H1 (cell line): ENCODE measurements around the gene ARID2. TPM values are rescaled to one million over a fixed set of nuclear protein-coding genes. Genes with fewer than 3 reads are reported as not detected.

Experiments used
- CTCF ChIA-PET: fragments of 300-600 bp; sonication (Branson Sonifier 250); formaldehyde crosslinking; loops from one replicate; lab custom pipeline; 2021; ENCODE audit not compliant: partially characterized antibody; lab: Charles Lee
- POLR2A ChIA-PET: fragments of 300-600 bp; sonication (Branson Sonifier 250); formaldehyde crosslinking; loops from one replicate; lab custom pipeline; 2021; ENCODE audit warnings: inconsistent platforms; ENCODE audit not compliant: partially characterized antibody; lab: Charles Lee
- DNase-seq, 2 experiments: peaks; one replicate each; pipeline versions ENCODE4 v3.0.0 to v3.0.0-alpha.2; 2010 to 2022; ENCODE audit warnings: low spot score in 2 of 2, low read depth in 1 of 2, mixed read lengths in 1 of 2
- FAIRE-seq: peaks from 2 replicates; lab custom pipeline; 2011; peaks lifted over from hg19 to GRCh38; lab: Jason Lieb, UNC
- H2AFZ ChIP-seq: 2 replicates; pipeline ENCODE4 v1.8.1; 2012; ENCODE audit warnings: low read length, inconsistent platforms
- H2AK5ac ChIP-seq: 2 replicates; pipeline ENCODE4 v1.6.1; 2013; ENCODE audit warnings: low read depth, low read length
- H2BK120ac ChIP-seq: replicated peaks from 2 replicates; pipeline ENCODE3; 2013; ENCODE audit warnings: low read depth, low read length, inconsistent platforms
- H2BK12ac ChIP-seq: 2 replicates; pipeline ENCODE4 v1.6.1; 2013; ENCODE audit warnings: low read depth, low read length
- H2BK15ac ChIP-seq: 2 replicates; pipeline ENCODE4 v1.6.1; 2013; ENCODE audit warnings: low read length
- H2BK20ac ChIP-seq: 2 replicates; pipeline ENCODE4 v1.6.1; 2013; ENCODE audit warnings: low read length
- H2BK5ac ChIP-seq: 2 replicates; pipeline ENCODE4 v1.6.1; 2013; ENCODE audit warnings: low read depth, low read length
- H3K14ac ChIP-seq: 2 replicates; pipeline ENCODE4 v1.6.1; 2013; ENCODE audit warnings: inconsistent platforms; ENCODE audit not compliant: insufficient read length
- H3K18ac ChIP-seq: 2 replicates; pipeline ENCODE4 v1.6.1; 2013; ENCODE audit warnings: low read length; ENCODE audit errors: extremely low read depth
- H3K23ac ChIP-seq: 2 replicates; pipeline ENCODE4 v1.6.1; 2013; ENCODE audit warnings: inconsistent platforms; ENCODE audit not compliant: insufficient read length
- H3K23me2 ChIP-seq: 2 replicates; pipeline ENCODE4 v1.6.1; 2013; ENCODE audit warnings: low read depth, low read length
- H3K27ac ChIP-seq: 2 replicates; pipeline ENCODE4 v1.6.1; 2011; ENCODE audit warnings: low read depth, low read length, inconsistent platforms
- H3K27me3 ChIP-seq, 4 experiments: replicated peaks in 1 of 4; 1 replicate in 1 of 4; 2 replicates in 3 of 4; pipeline versions ENCODE4 v1.6.1 to v1.8.1; 2011 to 2013; ENCODE audit warnings: low read length in 3 of 4, mild to moderate bottlenecking in 3 of 4, inconsistent platforms in 2 of 4, mixed read lengths in 2 of 4, moderate library complexity in 1 of 4; ENCODE audit not compliant: control insufficient read depth in 3 of 4, insufficient read depth in 3 of 4; ENCODE audit errors: extremely low read depth in 1 of 4
- H3K36me3 ChIP-seq, 4 experiments: 2 replicates each; pipeline versions ENCODE4 v1.6.1 to v1.8.1; 2011 to 2013; ENCODE audit warnings: mild to moderate bottlenecking in 4 of 4, low read length in 3 of 4, moderate library complexity in 2 of 4, control low read depth in 1 of 4, inconsistent platforms in 1 of 4; ENCODE audit not compliant: insufficient read depth in 4 of 4, control insufficient read depth in 2 of 4
- H3K4ac ChIP-seq: replicated peaks from 2 replicates; pipeline ENCODE3; 2013; ENCODE audit warnings: low read length, low read depth, mixed read lengths, inconsistent platforms; ENCODE audit not compliant: insufficient read length
- H3K4me1 ChIP-seq, 4 experiments: replicated peaks in 1 of 4; 1 replicate in 1 of 4; 2 replicates in 3 of 4; pipeline versions ENCODE4 v1.6.1 to v1.8.1; 2011 to 2013; ENCODE audit warnings: low read length in 3 of 4, inconsistent platforms in 2 of 4, mixed read lengths in 1 of 4; ENCODE audit not compliant: insufficient read depth in 4 of 4, control insufficient read depth in 3 of 4
- H3K4me2 ChIP-seq, 2 experiments: 2 replicates each; pipeline versions ENCODE4 v1.6.1 to v1.8.1; 2011 to 2013; ENCODE audit warnings: low read depth in 2 of 2, low read length in 2 of 2, control low read depth in 1 of 2, inconsistent platforms in 1 of 2, mild to moderate bottlenecking in 1 of 2; ENCODE audit not compliant: insufficient read depth in 1 of 2
- H3K4me3 ChIP-seq, 4 experiments: fragments of 200-600, 300-600 bp in 1 of 4; sonication (generic), shearing (Covaris generic), sonication (Bioruptor Twin) in 1 of 4; 2 replicates each; pipeline versions ENCODE4 v1.5.1 to v1.8.1; 2011 to 2016; ENCODE audit warnings: low read length in 4 of 4, low read depth in 3 of 4, control low read depth in 2 of 4, inconsistent platforms in 2 of 4, mild to moderate bottlenecking in 2 of 4, mixed read lengths in 1 of 4, moderate library complexity in 1 of 4; ENCODE audit not compliant: insufficient read depth in 2 of 4; ENCODE audit errors: extremely low read depth in 1 of 4
- H3K56ac ChIP-seq: replicated peaks from 2 replicates; pipeline ENCODE3; 2013; ENCODE audit warnings: low read depth, mild to moderate bottlenecking, mixed read lengths, low read length, inconsistent platforms; ENCODE audit not compliant: insufficient read length
- H3K79me1 ChIP-seq: 2 replicates; pipeline ENCODE4 v1.6.1; 2013; ENCODE audit warnings: low read depth, low read length, control low read depth
- H3K79me2 ChIP-seq, 2 experiments: 2 replicates each; pipeline versions ENCODE4 v1.6.1 to v1.8.1; 2012 to 2013; ENCODE audit warnings: low read length in 2 of 2, mild to moderate bottlenecking in 2 of 2, inconsistent platforms in 1 of 2; ENCODE audit not compliant: insufficient read depth in 2 of 2, control insufficient read depth in 1 of 2
- H3K9ac ChIP-seq, 4 experiments: replicated peaks in 1 of 4; 1 replicate in 1 of 4; 2 replicates in 3 of 4; pipeline versions ENCODE4 v1.6.1 to v1.8.1; 2011 to 2013; ENCODE audit warnings: low read depth in 3 of 4, low read length in 3 of 4, control low read depth in 2 of 4, mild to moderate bottlenecking in 2 of 4, moderate library complexity in 2 of 4, inconsistent platforms in 1 of 4; ENCODE audit errors: extremely low read depth in 1 of 4
- H3K9me3 ChIP-seq, 2 experiments: 2 replicates each; pipeline versions ENCODE4 v1.6.1 to v1.8.1; 2012 to 2013; ENCODE audit warnings: mild to moderate bottlenecking in 2 of 2, moderate library complexity in 2 of 2, control low read depth in 1 of 2, inconsistent platforms in 1 of 2, low read depth in 1 of 2, low read length in 1 of 2, mixed read lengths in 1 of 2; ENCODE audit not compliant: insufficient read depth in 2 of 2
- H4K20me1 ChIP-seq, 2 experiments: replicated peaks in 1 of 2; 2 replicates each; pipeline versions ENCODE3 to v1.8.1; 2011 to 2013; ENCODE audit warnings: inconsistent platforms in 2 of 2, low read length in 2 of 2, mild to moderate bottlenecking in 1 of 2; ENCODE audit not compliant: insufficient read depth in 2 of 2, control insufficient read depth in 1 of 2
- H4K5ac ChIP-seq: 2 replicates; pipeline ENCODE4 v1.6.1; 2013; ENCODE audit warnings: low read length, low read depth, mixed read lengths, inconsistent platforms; ENCODE audit not compliant: insufficient read length
- H4K8ac ChIP-seq: 2 replicates; pipeline ENCODE4 v1.8.0; 2013; ENCODE audit warnings: mild to moderate bottlenecking, moderate library complexity, low read length, inconsistent platforms; ENCODE audit not compliant: insufficient read depth; ENCODE audit errors: extremely low read depth
- H4K91ac ChIP-seq: replicated peaks from 2 replicates; pipeline ENCODE3; 2013; ENCODE audit warnings: low read length, mixed read lengths, inconsistent platforms; ENCODE audit not compliant: insufficient read length
- BRCA1 ChIP-seq: IDR thresholded peaks from 2 replicates; pipeline ENCODE4 v1.6.1; 2012; ENCODE audit warnings: low read depth, low read length, improper control_type of control experiment
- CHD1 ChIP-seq: IDR thresholded peaks from 2 replicates; pipeline ENCODE4 v1.6.1; 2012; ENCODE audit warnings: low read depth, low read length, improper control_type of control experiment
- E2F6 ChIP-seq: IDR thresholded peaks from 2 replicates; pipeline ENCODE4 v1.6.1; 2012; ENCODE audit warnings: inconsistent platforms
- FOSL1 ChIP-seq: IDR thresholded peaks from 2 replicates; pipeline ENCODE4 v1.6.1; 2011; ENCODE audit warnings: mild to moderate bottlenecking, low read depth, low read length, moderate library complexity; ENCODE audit not compliant: insufficient read depth
- MAFK ChIP-seq: IDR thresholded peaks from 2 replicates; pipeline ENCODE4 v1.6.1; 2012; ENCODE audit warnings: low read depth, mild to moderate bottlenecking, improper control_type of control experiment, low read length
- NANOG ChIP-seq: IDR thresholded peaks from 2 replicates; pipeline ENCODE4 v1.6.1; 2011; ENCODE audit warnings: low read length, low read depth, mild to moderate bottlenecking, inconsistent platforms; ENCODE audit not compliant: insufficient read depth, poor library complexity, severe bottlenecking
- SAP30 ChIP-seq: fragments of 300-600 bp; sonication (generic); IDR thresholded peaks from 2 replicates; pipeline ENCODE4 v1.7.1; 2012; ENCODE audit warnings: low read length, moderate library complexity, mild to moderate bottlenecking, inconsistent platforms; ENCODE audit not compliant: insufficient read depth, insufficient replicate concordance
- SIX5 ChIP-seq: IDR thresholded peaks from 2 replicates; pipeline ENCODE4 v1.6.1; 2011; ENCODE audit warnings: mild to moderate bottlenecking, low read depth, low read length
- TEAD4 ChIP-seq: IDR thresholded peaks from 2 replicates; pipeline ENCODE4 v1.6.1; 2012; ENCODE audit warnings: low read depth, low read length, inconsistent platforms, mixed read lengths
- YY1 ChIP-seq: IDR thresholded peaks from 2 replicates; pipeline ENCODE4 v1.6.1; 2011; ENCODE audit warnings: low read depth, mild to moderate bottlenecking, low read length
- WGBS, 2 experiments: shearing (Covaris generic) in 1 of 2; methylation state at CpG; one replicate each; pipeline versions ENCODE4 v1.1.6 to v1.1.7; 2013 to 2015; ENCODE audit warnings: low lambda C conversion rate in 2 of 2, mixed read lengths in 2 of 2, inconsistent platforms in 1 of 2, low coverage in 1 of 2, missing lambda C conversion rate in 1 of 2; ENCODE audit not compliant: insufficient replicate concordance in 2 of 2, insufficient coverage in 1 of 2, insufficient read length in 1 of 2; ENCODE audit errors: extremely low coverage in 1 of 2, missing lambda C conversion rate in 1 of 2; 5-methylcytosine and 5-hydroxymethylcytosine counted together
- polyA plus RNA-seq, 7 experiments: library from polyadenylated mRNA; depleted of rRNA in 3 of 7; stranded (reverse) in 5 of 7; unstranded in 2 of 7; fragments of >200 nt in 5 of 7; fragments of 200-250 nt in 2 of 7; gene quantifications; 1 replicate in 5 of 7; 2 replicates in 1 of 7; 4 replicates in 1 of 7; pipeline versions ENCODE4 v1.2.1 to v1.2.3, GENCODE V29; 2011 to 2013; ENCODE audit warnings: missing spikeins in 2 of 7, mixed read lengths in 2 of 7
- total RNA-seq: library from RNA; stranded (reverse); fragmentation: NEBNext Ultra II Directional; extraction: Animal tissue kit (Norgen Biotek cat#: 25700); gene quantifications from 2 replicates; pipeline ENCODE4 v1.2.1, GENCODE V29; 2021

The ARID2 gene
- total and polyA plus RNA-seq, 2 of the 8 experiments (the other 6 are each of a cell fraction or from before 2014, with no cell fraction given), result 32.0 to 45.2 TPM

GRCh38 chr12:45944771-45945170, 215.3 kb downstream of the ARID2 start:
- Histone ChIP-seq H3K27ac (no peak overlapping the region), H2BK15ac (no peak overlapping the region), H3K79me1 (no peaks in the 10 kb centered on the region), H3K14ac (no peak overlapping the region), H3K79me2 (no peaks in the 10 kb centered on the region), H3K4me1 (no peaks in the 10 kb centered on the region), H3K23ac (no peak overlapping the region), H3K56ac (no peak overlapping the region), H2BK12ac (no peak overlapping the region), H2AFZ (no peak overlapping the region), H3K4me3 (no peak overlapping the region), H2AK5ac (no peak overlapping the region), H3K9ac (no peak overlapping the region), H3K4ac (no peak overlapping the region), H4K8ac (no peak overlapping the region), H2BK120ac (no peak overlapping the region), H2BK5ac (no peak overlapping the region), H3K36me3 (peaks cover 0 to 39% (median 8%) of the 10 kb centered on the region in 4 experiments; a peak in 3 of 8 replicates), H4K91ac (no peak overlapping the region), H2BK20ac (no peak overlapping the region), H3K18ac (no peak overlapping the region), H3K4me2 (no peak overlapping the region), H3K27me3 (no peaks in the 10 kb centered on the region), H3K23me2 (no peaks in the 10 kb centered on the region), H4K5ac (no peak overlapping the region), H4K20me1 (no peaks in the 10 kb centered on the region), H3K9me3 (no peaks in the 10 kb centered on the region)
- no peak for DNase-seq
- CTCF ChIA-PET, result no interaction called here
- WGBS, 2 experiments, result 91% methylated on average over 1 of the region's 1 CpG; no CpG with 5 or more reads in 1 of the 2 experiments
- TF ChIP-seq YY1 (no peak), BRCA1 (no peak), FOSL1 (no peak), MAFK (no peak), SIX5 (no peak), TEAD4 (no peak), SAP30 (no peak), NANOG (no peak), CHD1 (no peak), E2F6 (no peak)
- FAIRE-seq, result no peak
- POLR2A ChIA-PET, result no interaction called here
